ENCODE measurements around the gene TXNRD1.
"Not testable (repeated sequence)": the region's sequence is repeated elsewhere in the genome, so short reads cannot be mapped to it uniquely, and the experiment has no call there.

The TXNRD1 gene

DNA sequence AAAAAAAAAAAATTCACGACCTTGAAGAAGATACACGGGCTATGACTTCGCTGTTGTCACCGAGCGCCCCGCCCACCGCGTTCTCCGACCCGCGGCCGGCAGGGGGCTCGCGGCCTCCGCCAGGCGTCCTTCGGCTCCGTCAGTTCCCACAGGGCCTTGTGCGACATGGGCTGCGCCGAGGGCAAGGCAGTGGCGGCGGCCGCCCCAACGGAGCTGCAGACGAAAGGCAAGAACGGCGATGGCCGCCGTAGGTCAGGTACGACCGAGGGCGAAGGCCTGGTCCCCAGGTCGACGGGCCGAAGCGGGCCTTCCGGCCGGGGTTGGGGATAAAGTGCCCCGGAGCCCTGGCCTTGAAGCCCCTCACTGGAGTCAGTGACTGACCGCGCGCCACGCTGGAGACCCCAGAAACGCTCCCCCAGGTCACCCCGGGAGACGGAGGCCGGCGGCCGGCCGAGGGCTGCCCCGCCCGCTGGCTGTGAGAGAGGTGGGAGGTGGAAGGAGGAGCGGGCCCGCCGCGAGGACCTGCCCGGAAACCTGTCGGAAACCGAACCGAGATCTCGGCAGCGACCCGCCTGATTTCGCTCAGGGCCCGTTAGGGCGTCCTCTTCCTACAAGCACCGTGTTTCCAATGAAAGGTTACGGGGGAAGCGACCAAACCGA lies at the start of gene TXNRD1:
Gene TXNRD1, plus strand, starts transcription at position 142 of the 660 bp plus-strand sequence. Its CDS starts 24 bp downstream, at position 166.
- no peak for FAIRE-seq

DNA sequence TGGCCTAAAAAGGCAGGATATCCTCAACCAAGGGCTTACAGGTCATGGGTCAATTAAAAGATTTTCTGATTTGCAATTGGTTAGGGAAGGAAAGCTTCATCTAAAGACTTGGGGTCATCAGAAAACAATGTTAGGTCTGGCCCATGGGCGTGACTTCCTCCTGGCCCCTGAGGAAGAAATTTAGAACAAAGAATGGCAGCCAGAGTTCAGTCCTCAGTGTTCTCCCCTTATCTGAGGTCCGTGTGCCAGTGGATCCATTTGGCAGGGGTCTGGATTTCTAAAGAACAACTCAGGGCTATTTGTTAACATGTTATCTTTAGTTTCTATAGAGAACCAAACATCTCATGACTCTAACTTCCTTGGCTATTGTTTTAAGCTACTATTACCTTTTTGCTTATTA lies 49.8 kb upstream of the TXNRD1 start:
- no peak for FAIRE-seq

DNA sequence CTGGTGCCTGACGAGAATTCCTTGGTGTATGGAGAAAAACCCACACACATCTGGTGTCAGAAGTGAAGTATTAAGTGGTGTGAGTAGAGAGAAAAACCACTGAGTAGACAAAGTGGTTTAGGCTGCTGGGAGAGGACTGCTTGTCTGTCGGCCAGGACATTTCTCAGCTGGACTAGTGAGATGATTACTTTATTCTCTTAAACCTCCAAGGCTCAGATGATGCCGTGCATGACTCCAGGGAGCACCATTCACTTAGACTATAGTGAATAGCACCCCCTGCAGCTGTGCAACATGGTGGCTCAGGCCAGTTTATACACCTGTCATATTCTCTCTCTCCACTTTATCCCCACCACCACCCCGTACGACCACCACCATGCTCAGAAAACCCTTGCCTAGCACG lies 49.1 kb upstream of the TXNRD1 start:
- FAIRE-seq, result no peak

DNA sequence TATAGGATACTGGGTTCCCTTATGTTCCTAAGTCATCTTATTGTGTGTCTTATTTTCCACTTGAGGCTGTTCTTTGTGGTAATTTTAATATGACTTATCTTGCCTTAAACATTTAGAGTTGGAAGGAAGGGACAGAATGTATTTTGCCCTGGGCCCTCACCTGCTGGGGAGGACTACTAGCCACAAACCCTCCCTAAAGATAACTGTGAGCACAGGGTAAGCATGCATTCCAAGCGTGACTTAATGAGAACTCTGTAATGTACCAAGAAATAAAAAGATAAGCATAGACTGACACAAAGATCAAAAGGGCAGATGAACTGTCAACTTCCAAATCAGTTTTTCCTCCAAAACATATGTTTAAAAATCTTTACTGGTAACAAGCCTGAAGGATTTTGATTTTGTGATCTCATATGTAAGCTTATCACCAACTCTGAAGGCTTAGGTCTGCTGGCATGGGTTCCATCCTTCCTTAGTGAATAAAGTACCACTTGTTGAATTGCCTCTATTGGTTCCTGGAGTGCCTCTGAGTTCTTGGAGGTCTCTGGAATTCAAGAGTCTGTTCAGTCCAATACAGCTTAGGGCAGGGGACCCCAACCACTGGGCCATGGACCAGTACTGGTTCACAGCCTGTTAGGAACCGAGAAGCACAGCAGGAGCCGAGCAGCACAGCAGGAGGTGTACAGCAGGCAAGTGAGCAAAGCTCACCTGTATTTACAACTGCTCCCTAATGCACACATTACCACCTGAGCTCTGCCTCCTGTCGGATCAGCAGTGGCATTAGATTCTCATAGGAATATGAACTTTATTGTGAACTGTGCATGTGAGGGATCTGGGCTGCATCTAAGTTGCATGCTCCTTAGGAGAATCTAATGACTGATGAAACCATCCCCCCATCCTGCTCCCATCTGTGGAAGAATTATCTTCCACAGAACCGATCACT lies 47.8 kb upstream of the TXNRD1 start:
- FAIRE-seq, result no peak

DNA sequence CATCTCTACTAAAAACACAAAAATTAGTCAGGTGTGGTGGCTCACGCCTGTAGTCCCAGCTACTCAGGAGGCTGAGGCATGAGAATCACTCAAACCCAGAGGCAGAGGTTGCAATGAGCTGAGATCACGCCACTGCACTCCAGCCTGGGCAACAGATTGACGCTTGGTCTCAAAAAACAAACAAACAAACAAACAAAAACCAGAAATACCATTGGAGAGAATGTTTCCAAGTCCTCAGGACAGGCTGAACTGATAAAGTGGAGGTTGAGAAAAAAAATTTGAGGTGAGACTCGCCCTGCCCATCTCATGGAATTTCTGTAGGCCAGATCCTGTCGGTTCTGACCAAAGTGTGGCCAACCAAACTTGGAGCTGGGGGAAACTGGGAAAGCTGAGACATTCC lies 47.0 kb upstream of the TXNRD1 start:
- no peak for FAIRE-seq

DNA sequence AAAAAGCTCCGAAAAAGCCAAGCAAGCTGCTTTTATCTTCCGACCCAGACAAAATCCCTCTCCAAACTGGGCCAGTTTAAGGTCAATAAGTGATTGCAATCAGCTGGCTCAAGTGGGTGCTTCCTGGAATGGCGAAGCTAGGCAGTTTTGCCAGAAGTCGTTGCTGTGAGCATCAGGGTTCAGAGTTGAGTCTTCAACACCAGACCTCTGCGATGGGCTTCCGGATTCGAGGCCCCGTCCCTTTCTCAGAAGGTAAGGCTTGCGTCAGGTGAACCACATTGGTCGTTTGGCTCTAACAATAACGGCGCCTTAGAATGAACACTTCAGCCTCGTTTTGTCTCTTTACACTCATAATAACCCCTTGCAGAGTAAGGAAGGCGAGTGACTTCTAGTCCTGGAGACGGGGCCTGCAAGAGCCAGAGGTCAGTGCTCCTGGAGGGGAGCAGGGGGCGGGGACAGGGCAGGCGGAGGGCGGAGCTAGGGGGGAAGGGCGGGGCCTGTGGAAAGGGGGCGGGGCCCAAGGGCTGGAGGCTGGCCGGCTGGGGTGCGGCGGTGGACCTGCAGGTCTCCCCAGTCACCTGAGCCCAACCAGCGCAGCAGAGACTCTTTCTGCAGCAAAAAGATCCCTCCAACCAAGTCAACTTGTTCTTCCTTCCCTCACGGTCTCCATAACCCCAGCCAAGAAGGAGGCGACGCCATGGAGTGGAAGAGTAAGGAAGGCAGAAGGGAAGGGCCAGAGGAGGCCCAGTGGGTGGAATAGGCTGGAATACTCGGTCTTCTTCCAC lies 43.6 kb upstream of the TXNRD1 start:
- no peak for FAIRE-seq

DNA sequence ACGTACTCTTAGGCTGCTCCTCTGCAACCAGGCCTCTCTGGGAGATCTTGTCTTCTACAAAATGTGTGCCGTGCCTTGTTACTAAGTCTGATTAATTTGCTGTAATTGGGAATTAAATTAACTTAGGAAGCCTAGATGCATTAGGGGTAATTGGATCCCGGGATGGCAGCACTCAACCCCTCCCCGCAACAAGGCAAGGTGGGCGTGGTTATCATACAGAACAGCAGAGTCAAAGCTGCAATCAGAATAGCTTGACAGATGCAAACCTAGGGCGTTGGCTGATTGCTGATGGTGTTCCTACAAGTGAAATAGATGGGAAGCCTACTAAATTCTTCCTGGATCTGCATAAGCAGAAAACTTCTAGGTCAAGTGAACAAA lies 43.0 kb upstream of the TXNRD1 start:
- FAIRE-seq, result no peak

DNA sequence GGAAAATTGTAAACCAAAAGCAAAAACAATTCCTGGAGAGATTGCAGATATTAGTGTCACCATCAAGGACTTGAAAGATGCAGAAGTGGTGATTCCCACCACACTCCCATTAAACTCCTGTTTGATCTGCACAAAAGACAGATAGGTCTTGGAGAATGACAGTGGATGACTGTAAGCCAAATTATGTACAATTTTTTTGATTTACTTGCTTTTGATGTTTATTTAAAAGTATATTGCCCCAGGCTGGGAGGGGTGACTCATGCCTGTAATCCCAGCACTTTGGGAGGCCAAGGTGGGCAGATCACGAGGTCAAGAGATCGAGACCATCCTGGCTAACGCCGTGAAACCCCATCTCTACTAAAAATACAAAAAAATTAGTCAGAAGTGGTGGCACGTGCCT lies 41.8 kb upstream of the TXNRD1 start:
- not testable (repeated sequence) for FAIRE-seq

DNA sequence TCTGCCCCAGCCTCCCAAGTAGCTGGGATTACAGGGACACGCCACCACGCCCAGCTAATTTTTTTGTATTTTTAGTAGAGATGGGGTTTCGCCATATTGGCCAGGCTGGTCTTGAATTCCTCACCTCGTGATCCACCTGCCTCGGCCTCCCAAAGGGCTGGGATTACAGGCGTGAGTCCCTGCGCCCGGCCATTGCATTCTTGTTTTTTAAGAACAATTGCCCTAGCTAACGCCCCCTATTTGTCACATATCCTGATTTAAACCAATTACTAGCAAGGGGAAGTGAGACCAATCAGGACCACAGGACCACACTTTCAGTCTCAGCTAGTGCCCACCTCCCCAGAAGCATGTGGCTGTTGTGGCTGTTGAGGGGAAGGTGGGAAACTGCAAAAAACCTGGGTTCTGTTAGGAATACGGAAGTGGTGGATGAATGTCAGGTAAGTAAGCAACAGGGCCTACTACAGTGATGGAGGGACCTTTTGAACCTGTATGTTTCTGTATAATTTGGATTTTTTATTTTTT lies 39.8 kb upstream of the TXNRD1 start:
- FAIRE-seq, result no peak

DNA sequence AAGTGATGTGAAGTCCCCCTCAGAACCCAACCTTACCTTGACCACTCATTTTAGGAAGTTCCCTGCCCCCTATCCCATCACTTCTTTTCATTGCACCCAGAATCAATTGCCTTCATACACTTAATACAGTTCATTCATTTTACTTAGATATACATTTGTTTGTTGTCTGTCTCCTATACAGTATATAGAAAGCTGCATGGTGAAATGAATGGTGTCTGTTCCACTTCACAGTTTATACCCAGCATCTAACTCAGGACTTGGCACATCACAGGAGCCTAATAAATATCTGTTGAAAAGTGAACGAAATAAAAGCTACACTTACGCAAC lies 38.3 kb upstream of the TXNRD1 start:
- FAIRE-seq, result no peak

DNA sequence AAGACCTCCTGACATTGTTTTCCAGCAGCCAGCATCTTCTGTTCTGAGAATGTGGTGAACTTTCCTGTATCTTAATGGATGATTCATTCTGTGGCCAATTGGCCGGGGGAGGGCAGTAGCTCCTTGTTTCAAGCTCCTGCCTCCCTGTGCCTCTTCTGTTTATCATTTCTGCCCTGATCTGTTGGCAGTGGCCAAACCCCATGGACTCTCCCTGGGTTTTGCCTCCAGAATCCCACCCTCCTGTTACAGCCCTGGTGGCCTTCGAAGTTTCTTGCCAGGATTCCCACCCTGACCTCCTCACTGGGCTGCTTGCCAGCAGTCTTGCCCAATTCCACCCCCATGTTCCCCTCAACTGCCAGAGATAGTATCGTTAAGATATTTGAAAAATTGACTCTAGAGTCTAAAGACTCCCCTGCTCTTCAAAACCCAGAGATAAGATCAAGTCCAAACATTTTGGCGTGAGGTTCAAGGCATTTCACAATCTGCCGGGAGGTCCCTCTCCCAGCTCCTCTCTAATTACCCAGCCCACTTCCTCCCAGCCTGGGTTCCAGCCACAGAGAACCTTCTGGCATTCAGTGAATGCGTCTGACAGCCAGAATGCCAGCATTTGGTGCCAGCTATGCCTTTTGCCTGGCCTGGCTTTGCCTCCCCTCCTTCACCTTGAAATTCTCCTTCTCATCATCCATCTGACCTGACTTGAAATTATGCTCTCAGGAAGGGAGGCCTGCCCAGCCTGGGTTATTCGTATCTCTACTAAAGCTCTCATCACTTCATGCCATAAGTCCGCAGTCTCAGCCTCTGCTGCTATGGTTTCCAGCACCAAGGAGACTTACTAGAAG lies 37.7 kb upstream of the TXNRD1 start:
- FAIRE-seq, result no peak

DNA sequence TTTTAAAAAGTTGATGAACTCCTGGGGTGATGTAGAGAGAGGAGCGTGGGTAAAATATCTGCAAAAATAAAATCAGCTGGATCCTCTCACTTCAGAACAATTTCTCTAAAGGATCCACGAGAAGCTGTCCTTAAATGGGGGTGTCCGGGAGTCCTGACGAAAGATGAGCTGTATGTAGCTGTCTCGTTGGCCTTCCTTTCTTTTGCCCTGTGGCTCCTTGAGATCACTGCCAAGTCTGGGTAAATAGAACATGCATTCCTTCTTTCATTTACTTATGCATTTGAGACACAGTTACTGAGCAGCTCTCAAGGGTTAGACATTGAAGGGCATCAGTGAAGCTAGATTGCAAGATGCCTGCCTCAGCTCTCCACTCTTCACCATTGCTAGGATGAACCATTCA lies 35.2 kb upstream of the TXNRD1 start:
- FAIRE-seq, result no peak

DNA sequence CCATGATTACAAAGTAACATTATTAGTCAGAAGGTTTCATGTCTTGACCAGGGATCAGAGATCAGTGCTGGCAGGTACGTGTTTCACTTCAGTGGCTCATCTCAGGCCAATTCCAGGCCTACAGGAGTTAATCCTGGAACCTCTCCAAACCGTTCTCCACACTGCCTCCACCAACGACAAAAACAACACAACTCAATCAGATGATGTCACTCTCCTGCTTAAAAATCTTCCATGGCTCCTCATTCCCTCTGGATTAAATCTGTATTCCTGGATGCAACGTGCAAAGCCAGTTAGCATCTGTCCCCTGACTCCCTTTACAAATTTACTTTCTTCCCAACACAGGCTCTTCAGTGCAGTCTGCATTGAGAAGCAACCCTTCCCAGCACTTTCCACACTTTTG lies 34.3 kb upstream of the TXNRD1 start:
- FAIRE-seq, result no peak

DNA sequence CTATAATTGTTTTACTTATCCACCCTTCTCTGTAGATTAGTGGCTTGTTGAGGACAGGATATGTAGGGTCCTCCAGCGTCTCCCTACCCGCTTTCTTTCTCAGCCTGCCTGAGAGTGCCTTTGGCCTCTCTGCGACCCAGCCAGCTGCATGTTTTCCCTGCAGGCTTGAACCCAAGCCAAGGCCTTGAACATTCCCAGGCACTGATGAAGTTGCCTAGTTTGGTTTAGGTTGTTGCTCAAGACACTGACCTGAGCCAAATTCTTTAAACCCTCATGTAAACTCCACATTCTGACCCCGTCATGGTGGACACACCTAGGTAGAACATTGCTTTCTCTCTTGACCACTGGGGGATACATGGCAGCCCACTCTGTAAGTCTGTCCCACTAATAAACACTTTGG lies 33.4 kb upstream of the TXNRD1 start:
- FAIRE-seq, result no peak

DNA sequence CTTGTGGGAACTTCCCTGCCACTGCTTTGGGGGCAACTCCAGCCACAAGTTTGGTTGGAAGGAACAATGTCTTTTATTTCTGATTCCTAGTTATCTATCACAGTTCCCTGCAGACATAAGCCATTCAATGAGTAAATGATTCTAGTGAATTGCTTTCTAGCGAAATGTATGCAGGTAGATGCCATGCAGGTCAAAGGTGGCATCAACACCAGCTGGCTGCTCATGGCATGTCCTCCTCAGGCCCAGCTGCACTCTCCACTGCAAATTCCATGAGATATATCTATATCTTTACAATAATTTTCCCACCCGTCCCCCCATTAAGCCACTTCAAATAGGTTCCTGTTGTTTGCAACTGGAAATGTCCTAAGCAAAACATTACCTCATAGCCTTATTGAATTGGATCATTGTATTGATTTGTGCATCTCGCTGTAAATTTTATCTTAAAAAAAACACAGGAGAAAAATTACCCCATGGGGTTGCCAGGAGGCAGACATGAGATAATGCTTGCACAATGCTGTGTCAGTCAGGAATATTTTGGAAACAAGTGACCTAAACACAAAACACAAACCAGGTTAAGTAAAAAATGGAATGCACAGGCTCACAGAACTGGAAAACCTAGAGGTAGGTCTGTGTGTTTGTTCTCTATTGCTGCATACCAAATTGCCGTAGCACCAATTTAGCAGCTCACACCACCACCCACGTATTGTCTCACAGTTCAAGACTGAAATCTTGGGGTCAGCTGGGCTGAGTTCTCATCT lies 32.8 kb upstream of the TXNRD1 start:
- no peak for FAIRE-seq

DNA sequence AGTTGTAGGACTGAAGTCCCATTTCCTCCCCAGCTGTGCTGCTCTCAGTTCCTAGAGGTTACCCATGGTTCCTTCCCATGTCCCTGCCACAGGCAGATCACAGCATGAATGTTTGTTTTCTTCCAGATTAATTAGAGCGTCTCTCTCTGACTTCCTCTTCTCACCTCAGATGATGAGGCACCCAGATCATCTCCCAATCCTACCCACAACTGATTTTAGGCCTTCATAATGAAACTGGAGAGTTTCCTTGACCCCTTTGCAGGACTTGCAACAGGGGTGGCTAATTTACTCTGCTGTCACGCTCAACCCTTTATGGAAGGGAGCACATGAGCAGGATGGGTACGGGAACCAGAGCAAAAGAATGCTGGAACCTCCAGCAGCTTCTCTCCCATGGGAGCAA lies 32.1 kb upstream of the TXNRD1 start:
- FAIRE-seq, result no peak

DNA sequence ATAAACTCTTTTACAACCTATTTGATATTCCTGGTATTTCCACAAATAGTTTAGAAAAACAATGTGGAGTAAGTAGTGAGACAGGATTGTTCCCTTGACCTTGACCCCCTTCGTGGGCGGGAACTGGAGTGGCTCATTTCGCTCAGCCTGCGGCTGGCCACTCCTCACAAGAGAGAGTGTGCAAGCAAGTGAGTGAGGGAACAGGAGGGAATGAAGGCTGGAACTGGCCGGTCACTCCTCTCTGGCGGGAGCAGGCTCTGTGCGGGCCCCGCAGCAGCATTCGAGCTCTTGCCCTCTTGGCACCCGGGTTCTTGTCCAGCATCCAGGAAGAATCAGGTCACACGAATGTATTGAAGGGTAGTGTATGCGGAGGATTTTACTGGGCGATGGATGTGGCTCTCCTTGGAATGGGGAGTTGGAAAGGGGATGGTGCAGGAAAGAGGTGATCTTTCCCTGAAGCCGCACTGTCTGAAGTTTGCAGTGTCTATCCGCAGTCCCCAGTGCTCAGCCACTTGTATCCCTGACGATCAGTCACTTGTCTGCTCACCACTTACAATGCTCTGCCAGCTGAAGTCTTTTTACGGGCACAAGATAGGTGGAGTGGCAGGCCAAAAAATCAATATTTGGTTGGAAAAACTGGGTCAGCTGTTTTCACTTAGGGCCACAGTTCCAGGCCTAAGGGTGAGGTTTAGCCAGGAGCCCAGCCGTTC lies 28.0 kb upstream of the TXNRD1 start:
- no peak for FAIRE-seq

DNA sequence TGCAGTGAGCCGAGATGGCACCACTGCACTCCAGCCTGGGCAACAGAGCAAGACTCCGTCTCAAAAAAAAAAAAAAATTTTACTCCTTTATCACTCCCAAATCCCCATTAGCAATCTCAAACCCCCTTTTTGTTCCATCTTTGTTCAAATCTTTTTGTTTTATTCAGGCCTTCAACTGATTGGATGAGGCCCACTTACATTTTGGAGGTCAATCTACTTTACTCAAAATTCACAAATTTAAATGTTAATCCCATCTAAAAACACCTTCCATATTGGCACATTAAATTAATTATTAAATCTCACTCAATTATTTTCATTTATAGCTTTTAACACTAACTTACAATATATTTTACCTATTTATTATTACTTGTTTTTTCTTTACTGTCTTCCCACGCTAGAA lies 27.0 kb upstream of the TXNRD1 start:
- FAIRE-seq, result no peak

DNA sequence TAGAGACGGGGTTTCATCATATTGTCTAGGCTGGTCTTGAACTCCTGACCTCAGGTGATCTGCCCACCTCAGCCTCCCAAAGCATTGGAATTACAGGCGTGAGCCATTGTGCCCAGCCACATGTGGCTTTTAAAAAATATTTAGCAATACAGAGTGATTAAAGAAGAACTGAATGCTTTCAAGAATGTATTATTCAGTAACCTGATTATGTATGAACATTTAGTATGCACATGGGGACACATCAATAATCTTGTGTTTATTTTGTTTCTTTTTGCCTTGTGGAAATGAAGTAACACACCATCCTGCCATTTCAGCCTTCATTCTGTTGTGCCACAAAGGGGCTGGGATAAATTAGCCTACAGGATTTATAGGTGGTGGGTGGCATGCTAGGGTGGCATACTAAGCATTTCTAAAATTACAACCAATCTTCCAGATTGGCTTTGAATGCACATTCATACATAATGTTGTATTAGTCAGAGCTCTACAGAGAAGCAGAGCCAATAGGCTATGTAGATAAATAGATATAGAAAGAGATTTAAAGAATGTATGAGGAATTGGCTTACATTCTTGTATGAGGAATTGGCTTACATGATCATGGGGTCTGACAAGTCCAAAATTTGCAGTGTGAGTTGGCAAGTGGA lies 25.5 kb upstream of the TXNRD1 start:
- no peak for FAIRE-seq

DNA sequence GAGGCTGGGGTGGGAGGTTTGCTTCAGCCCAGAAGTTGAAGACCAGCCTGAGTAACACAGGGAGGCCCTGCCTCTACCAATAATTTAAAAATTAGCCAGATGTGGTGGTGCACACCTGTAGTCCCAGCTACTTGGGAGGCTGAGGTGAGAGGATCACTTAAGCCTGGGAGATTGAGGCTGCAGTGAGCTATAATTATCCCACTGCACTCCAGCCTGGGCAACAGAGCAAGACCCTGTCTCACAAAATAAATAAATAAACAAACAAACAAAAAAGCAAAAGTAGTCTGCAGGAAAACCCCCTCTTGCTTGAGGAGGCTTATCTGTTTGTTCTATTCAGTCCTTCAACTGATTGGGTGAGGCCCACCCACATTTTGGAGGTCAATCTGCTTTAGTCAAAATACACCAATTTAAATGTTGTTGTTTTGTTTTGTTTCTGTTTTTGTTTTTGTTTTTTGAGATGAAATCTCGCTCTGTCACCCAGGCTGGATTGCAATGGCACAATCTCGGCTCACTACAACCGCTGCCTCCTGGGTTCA lies 24.9 kb upstream of the TXNRD1 start:
- FAIRE-seq, result no peak
